ENCODE results near the gene NSG1.
A peak's percentile ranks its signal among the peaks of the same experiment; 100 is the strongest.

The NSG1 gene

GRCh38 chr4:4396628-4397440 lies 9.9 kb downstream of the NSG1 start:
- no peak for DNase-seq (ENCODE audit: low spot score)

- DNase-seq (ENCODE audit: low spot score), result no peak
These were observed 10.5 kb downstream of the NSG1 start for GRCh38 chr4:4397441-4397819.

GRCh38 chr4:4398430-4398829 lies 11.5 kb downstream of the NSG1 start:
- no peak for DNase-seq (ENCODE audit: low spot score)

GRCh38 chr4:4401036-4401435 lies 14.1 kb downstream of the NSG1 start:
- DNase-seq (ENCODE audit: low spot score), result no peak

GRCh38 chr4:4402966-4403365 lies 16.1 kb downstream of the NSG1 start:
- DNase-seq (ENCODE audit: low spot score), result peak; percentile 41

GRCh38 chr4:4405358-4405962 lies 18.6 kb downstream of the NSG1 start:
- DNase-seq (ENCODE audit: low spot score), result no peak

- DNase-seq (ENCODE audit: low spot score), result no peak
These were observed 19.8 kb downstream of the NSG1 start for GRCh38 chr4:4406455-4407298.

GRCh38 chr4:4407299-4408131 lies 20.6 kb downstream of the NSG1 start:
- no peak for DNase-seq (ENCODE audit: low spot score)

GRCh38 chr4:4408132-4408523 lies 21.2 kb downstream of the NSG1 start:
- no peak for DNase-seq (ENCODE audit: low spot score)

GRCh38 chr4:4408576-4409335 lies 21.9 kb downstream of the NSG1 start:
- DNase-seq (ENCODE audit: low spot score), result no peak

- no peak for DNase-seq (ENCODE audit: low spot score)
These were observed 22.7 kb downstream of the NSG1 start for GRCh38 chr4:4409416-4410115.

- DNase-seq (ENCODE audit: low spot score), result no peak
These were observed 23.4 kb downstream of the NSG1 start for GRCh38 chr4:4410271-4410670.

- no peak for DNase-seq (ENCODE audit: low spot score)
These were observed 25.0 kb downstream of the NSG1 start for GRCh38 chr4:4411906-4412305.

GRCh38 chr4:4412641-4413372 lies 25.9 kb downstream of the NSG1 start:
- no peak for DNase-seq (ENCODE audit: low spot score)

- DNase-seq (ENCODE audit: low spot score), result no peak
These were observed 26.4 kb downstream of the NSG1 start for GRCh38 chr4:4413373-4413725.

- DNase-seq (ENCODE audit: low spot score), result no peak
These were observed 26.9 kb downstream of the NSG1 start for GRCh38 chr4:4413806-4414205.

- no peak for DNase-seq (ENCODE audit: low spot score)
These were observed 28.4 kb downstream of the NSG1 start for GRCh38 chr4:4415107-4415805.

GRCh38 chr4:4415806-4416805 lies 29.2 kb downstream of the NSG1 start:
- no peak for DNase-seq (ENCODE audit: low spot score)

Data from AG08395 (cell line).